MM.1S (cell line): ENCODE measurements around the gene RABL6.
A peak's percentile ranks its signal among the peaks of the same experiment; 100 is the strongest.

Experiments used
- DNase-seq: peaks from one replicate; pipeline ENCODE4 v3.0.0-alpha.2; 2015
- H2AFZ ChIP-seq: fragments of 300-600 bp; sonication (generic); 2 replicates; pipeline ENCODE4 v1.6.0; 2016; ENCODE audit warnings: antibody characterized with exemption, low read length
- H3F3A ChIP-seq: fragments of 300-600 bp; sonication (generic); 2 replicates; pipeline ENCODE4 v1.6.1; 2016; ENCODE audit warnings: mild to moderate bottlenecking, antibody characterized with exemption, low read length, moderate library complexity, mixed read lengths; ENCODE audit not compliant: insufficient read depth
- H3K27ac ChIP-seq: fragments of 300-600 bp; sonication (generic); 2 replicates; pipeline ENCODE4 v1.5.1; 2016; ENCODE audit warnings: mild to moderate bottlenecking, low read length
- H3K27me3 ChIP-seq: fragments of 300-600 bp; sonication (generic); replicated peaks from 2 replicates; pipeline ENCODE4 v1.6.0; 2016; ENCODE audit warnings: low read length; ENCODE audit not compliant: insufficient read depth
- H3K36me3 ChIP-seq: fragments of 300-600 bp; sonication (generic); replicated peaks from 2 replicates; pipeline ENCODE4 v1.6.1; 2016; ENCODE audit warnings: mild to moderate bottlenecking, low read length, mixed read lengths; ENCODE audit not compliant: insufficient read depth
- H3K4me1 ChIP-seq: fragments of 300-600 bp; sonication (generic); 2 replicates; pipeline ENCODE4 v1.6.1; 2016; ENCODE audit warnings: low read length, mixed read lengths
- H3K4me2 ChIP-seq: fragments of 300-600 bp; sonication (generic); 2 replicates; pipeline ENCODE4 v1.6.0; 2016; ENCODE audit warnings: low read depth, low read length
- H3K4me3 ChIP-seq: fragments of 300-600 bp; sonication (generic); 2 replicates; pipeline ENCODE4 v1.5.1; 2016; ENCODE audit warnings: low read length, mixed read lengths
- H3K79me2 ChIP-seq: fragments of 300-600 bp; sonication (generic); 2 replicates; pipeline ENCODE4 v1.6.1; 2016; ENCODE audit warnings: mixed run types, low read length, mixed read lengths
- H3K9ac ChIP-seq: fragments of 300-600 bp; sonication (generic); 2 replicates; pipeline ENCODE4 v1.6.1; 2016; ENCODE audit warnings: low read length, mixed read lengths
- H3K9me2 ChIP-seq: fragments of 300-600 bp; sonication (generic); replicated peaks from 2 replicates; pipeline ENCODE4 v1.6.1; 2016; ENCODE audit warnings: mild to moderate bottlenecking, low read length, mixed read lengths; ENCODE audit not compliant: insufficient read depth
- H3K9me3 ChIP-seq: fragments of 300-600 bp; sonication (generic); replicated peaks from 2 replicates; pipeline ENCODE4 v1.6.1; 2016; ENCODE audit warnings: mild to moderate bottlenecking, low read length, mixed read lengths; ENCODE audit not compliant: insufficient read depth
- H4K20me1 ChIP-seq: fragments of 300-600 bp; sonication (generic); 2 replicates; pipeline ENCODE4 v1.6.1; 2016; ENCODE audit warnings: mild to moderate bottlenecking, low read length, moderate library complexity, mixed read lengths; ENCODE audit not compliant: insufficient read depth
- CTCF ChIP-seq: fragments of 300-600 bp; sonication (generic); IDR thresholded peaks from 2 replicates; pipeline ENCODE4 v1.5.1; 2016; ENCODE audit warnings: antibody characterized with exemption, low read length, mixed read lengths
- EZH2 ChIP-seq: fragments of 300-600 bp; sonication (generic); optimal IDR thresholded peaks from 2 replicates; pipeline ENCODE3; 2017; ENCODE audit warnings: low read depth, mild to moderate bottlenecking, antibody characterized with exemption, low read length, mixed read lengths
- EZH2phosphoT487 ChIP-seq: fragments of 300-600 bp; sonication (generic); IDR thresholded peaks from 2 replicates; pipeline ENCODE4 v1.6.1; 2018; ENCODE audit warnings: antibody characterized with exemption, low read length

The RABL6 gene

GRCh38 chr9:136807281-136808074 lies at the start of gene RABL6:
Gene RABL6, plus strand, starts transcription at chr9:136807948. Its CDS starts 249 bp downstream, at chr9:136808197.
- Histone ChIP-seq H3K27ac (peak within 1 kb of the TSS; percentile 65; the same call in 1 of the 2 replicates), H3K4me3 (peak within 1 kb of the TSS; percentile 90), H3K36me3 (no peaks in the 10 kb centered on the region), H4K20me1 (no peaks in the 10 kb centered on the region), H3K4me1 (peaks cover 21% of the 10 kb centered on the region; the same call in 1 of the 2 replicates), H3K4me2 (peak within 1 kb of the TSS; percentile 95), H3F3A (peaks cover 3% of the 10 kb centered on the region; the same call in 1 of the 2 replicates), H3K27me3 (no peaks in the 10 kb centered on the region), H3K9ac (peak within 1 kb of the TSS; percentile 88), H3K9me2 (no peaks in the 10 kb centered on the region), H2AFZ (peak within 1 kb of the TSS; percentile 92), H3K79me2 (peaks cover 54% of the 10 kb centered on the region), H3K9me3 (no peaks in the 10 kb centered on the region)
- TF ChIP-seq EZH2phosphoT487 (no peak), EZH2 (no peak), CTCF (no peak)
- peak; percentile 78 for DNase-seq

GRCh38 chr9:136759001-136759400 lies 48.7 kb upstream of the RABL6 start:
- H3K9me3 ChIP-seq = no peaks in the 10 kb centered on the region
- H3K27ac ChIP-seq = no peak overlapping the region
- H3K27me3 ChIP-seq = peaks cover 61% of the 10 kb centered on the region
- no peak overlapping the region for H2AFZ ChIP-seq
- DNase-seq = no peak
- 0 out of 2 replicates have a peak, but pooled peaks cover 2% of the 10 kb centered on the region for H3K4me1 ChIP-seq
- H3K4me2 ChIP-seq = no peak overlapping the region
- H3K9ac ChIP-seq = no peak overlapping the region
- no peak overlapping the region for H3K4me3 ChIP-seq
- no peaks in the 10 kb centered on the region for H3K9me2 ChIP-seq
- no peaks in the 10 kb centered on the region for H3F3A ChIP-seq
- TF ChIP-seq EZH2 (no peak), EZH2phosphoT487 (no peak), CTCF (no peak)
- no peaks in the 10 kb centered on the region for H3K79me2 ChIP-seq
- no peaks in the 10 kb centered on the region for H4K20me1 ChIP-seq
- no peaks in the 10 kb centered on the region for H3K36me3 ChIP-seq

- H3K4me1 ChIP-seq = 0 out of 2 replicates have a peak, but pooled peaks cover 2% of the 10 kb centered on the region
Observed at GRCh38 chr9:136759436-136760325, 48.1 kb upstream of the RABL6 start.

More at GRCh38 chr9:136759436-136760325, 48.1 kb upstream of the RABL6 start:
- no peaks in the 10 kb centered on the region for H3F3A ChIP-seq
- no peaks in the 10 kb centered on the region for H4K20me1 ChIP-seq
- H3K9me3 ChIP-seq = no peaks in the 10 kb centered on the region
- H3K36me3 ChIP-seq = no peaks in the 10 kb centered on the region
- no peak for DNase-seq
- peaks cover 54% of the 10 kb centered on the region for H3K27me3 ChIP-seq
- no peak overlapping the region for H2AFZ ChIP-seq
- TF ChIP-seq EZH2 = no peak
- no peak for TF ChIP-seq EZH2phosphoT487
- TF ChIP-seq CTCF = no peak
- no peak overlapping the region for H3K4me3 ChIP-seq
- H3K27ac ChIP-seq = no peak overlapping the region
- no peak overlapping the region for H3K4me2 ChIP-seq
- H3K9me2 ChIP-seq = no peaks in the 10 kb centered on the region
- H3K79me2 ChIP-seq = no peaks in the 10 kb centered on the region
- H3K9ac ChIP-seq = no peak overlapping the region
